ENCODE results near the gene CGNL1.

Gene CGNL1

GRCh38 chr15:57594479-57594878 lies 218.2 kb downstream of the CGNL1 start:
- H3K27me3 Mint-ChIP-seq = peaks cover 26% of the 10 kb centered on the region
- no peak for ATAC-seq
- H3K4me3 Mint-ChIP-seq = no peak overlapping the region
- H3K27ac Mint-ChIP-seq = no peak overlapping the region
- no peaks in the 10 kb centered on the region for H3K9me3 Mint-ChIP-seq
- H3K4me1 Mint-ChIP-seq = peaks cover 11% of the 10 kb centered on the region
- H3K36me3 Mint-ChIP-seq (ENCODE audit: low read depth) = no peaks in the 10 kb centered on the region
- DNase-seq = no peak

GRCh38 chr15:57595011-57595866 lies 218.9 kb downstream of the CGNL1 start:
- Mint-ChIP-seq H3K4me1 (peaks cover 10% of the 10 kb centered on the region), H3K36me3 (ENCODE audit: low read depth) (no peaks in the 10 kb centered on the region), H3K27ac (no peak overlapping the region), H3K27me3 (peaks cover 20% of the 10 kb centered on the region), H3K4me3 (no peak overlapping the region), H3K9me3 (no peaks in the 10 kb centered on the region)
- ATAC-seq (no peak), DNase-seq (no peak)

DNA sequence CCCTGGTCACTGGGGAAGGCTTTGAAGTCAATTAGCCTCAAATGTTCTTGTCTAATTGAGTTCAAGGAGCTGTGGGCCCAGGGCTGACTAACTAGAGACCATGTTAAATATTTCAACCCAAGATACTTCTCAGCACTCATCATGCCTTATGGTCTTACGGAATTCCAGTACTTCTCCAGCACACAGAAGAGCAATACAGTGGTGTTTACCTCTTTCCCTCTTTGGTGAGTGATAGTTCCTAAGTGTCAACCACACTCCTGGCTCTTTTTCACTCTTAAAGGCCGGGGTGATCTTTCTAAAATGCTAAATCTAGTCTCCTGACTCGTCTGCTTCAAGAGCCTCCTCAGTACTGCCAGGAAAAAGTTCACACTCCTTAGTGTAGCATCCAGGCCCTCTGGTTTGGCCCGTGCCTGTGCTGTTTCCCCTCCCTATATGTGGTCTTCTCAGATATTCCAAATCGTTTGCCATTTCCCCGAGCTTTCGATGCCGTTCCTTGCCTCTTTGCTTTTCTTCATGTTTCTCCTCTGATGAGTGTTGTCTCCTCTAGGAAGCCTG lies 220.1 kb downstream of the CGNL1 start:
- ATAC-seq (no peak), DNase-seq (no peak)
- no peak overlapping the region for H3K4me3 Mint-ChIP-seq
- H3K9me3 Mint-ChIP-seq = no peaks in the 10 kb centered on the region
- H3K36me3 Mint-ChIP-seq (ENCODE audit: low read depth) = no peaks in the 10 kb centered on the region
- no peak overlapping the region for H3K27ac Mint-ChIP-seq
- H3K4me1 Mint-ChIP-seq = peaks cover 6% of the 10 kb centered on the region
- H3K27me3 Mint-ChIP-seq = peaks cover 10% of the 10 kb centered on the region

- no peaks in the 10 kb centered on the region for H3K36me3 Mint-ChIP-seq (ENCODE audit: low read depth)
- no peaks in the 10 kb centered on the region for H3K9me3 Mint-ChIP-seq
- peaks cover 11% of the 10 kb centered on the region for H3K27me3 Mint-ChIP-seq
- DNase-seq (no peak), ATAC-seq (no peak)
- peaks cover 5% of the 10 kb centered on the region for H3K4me1 Mint-ChIP-seq
- no peak overlapping the region for H3K4me3 Mint-ChIP-seq
- no peak overlapping the region for H3K27ac Mint-ChIP-seq
Measured at GRCh38 chr15:57596978-57597377, 220.7 kb downstream of the CGNL1 start.

DNA sequence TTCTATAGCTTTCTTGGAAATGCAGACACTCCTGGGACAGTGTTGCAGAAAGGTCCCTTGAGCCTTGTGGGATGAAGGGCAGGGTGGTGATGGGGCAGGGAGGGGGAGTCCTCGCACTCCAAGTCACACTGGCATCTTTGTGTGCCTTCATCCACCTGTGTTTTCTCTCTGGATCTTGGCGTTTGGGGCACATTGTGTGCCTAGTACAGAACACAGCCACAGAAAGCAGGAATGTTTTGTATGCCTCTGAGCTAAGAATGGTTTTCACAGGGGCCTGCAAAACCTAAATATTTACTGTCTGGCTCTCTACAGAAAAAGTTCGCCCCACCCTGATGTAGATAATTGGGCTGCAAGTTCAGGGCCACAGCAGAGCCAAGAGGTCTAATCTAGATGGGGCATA lies 221.1 kb downstream of the CGNL1 start:
- Mint-ChIP-seq H3K4me1 (peaks cover 2% of the 10 kb centered on the region), H3K36me3 (ENCODE audit: low read depth) (no peaks in the 10 kb centered on the region), H3K4me3 (no peak overlapping the region), H3K9me3 (no peaks in the 10 kb centered on the region), H3K27ac (no peak overlapping the region), H3K27me3 (peaks cover 9% of the 10 kb centered on the region)
- no peak for ATAC-seq
- no peak for DNase-seq

DNA sequence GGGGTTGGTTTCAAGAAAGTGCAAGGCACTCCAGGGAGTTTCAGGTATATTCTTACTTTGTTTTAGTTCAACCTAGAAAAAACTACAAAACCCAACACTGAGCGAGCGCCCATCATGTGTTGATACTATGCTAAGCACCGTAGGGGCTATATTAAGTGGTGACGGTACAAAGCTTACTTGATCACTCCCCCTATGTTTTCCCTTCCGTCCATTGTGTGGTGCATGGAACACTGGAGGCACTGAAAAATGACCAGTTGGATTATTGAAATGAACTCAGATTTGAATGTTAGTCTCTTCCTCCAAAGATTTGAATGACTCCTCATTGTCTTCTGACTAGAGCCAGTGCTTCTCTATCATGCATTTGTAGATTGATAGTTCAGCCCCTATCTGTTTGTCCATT lies 222.0 kb downstream of the CGNL1 start:
- DNase-seq (no peak), ATAC-seq (no peak)
- no peak overlapping the region for H3K27ac Mint-ChIP-seq
- peaks cover 4% of the 10 kb centered on the region for H3K27me3 Mint-ChIP-seq
- H3K4me3 Mint-ChIP-seq = no peak overlapping the region
- no peaks in the 10 kb centered on the region for H3K9me3 Mint-ChIP-seq
- H3K4me1 Mint-ChIP-seq = no peaks in the 10 kb centered on the region
- H3K36me3 Mint-ChIP-seq (ENCODE audit: low read depth) = no peaks in the 10 kb centered on the region

DNA sequence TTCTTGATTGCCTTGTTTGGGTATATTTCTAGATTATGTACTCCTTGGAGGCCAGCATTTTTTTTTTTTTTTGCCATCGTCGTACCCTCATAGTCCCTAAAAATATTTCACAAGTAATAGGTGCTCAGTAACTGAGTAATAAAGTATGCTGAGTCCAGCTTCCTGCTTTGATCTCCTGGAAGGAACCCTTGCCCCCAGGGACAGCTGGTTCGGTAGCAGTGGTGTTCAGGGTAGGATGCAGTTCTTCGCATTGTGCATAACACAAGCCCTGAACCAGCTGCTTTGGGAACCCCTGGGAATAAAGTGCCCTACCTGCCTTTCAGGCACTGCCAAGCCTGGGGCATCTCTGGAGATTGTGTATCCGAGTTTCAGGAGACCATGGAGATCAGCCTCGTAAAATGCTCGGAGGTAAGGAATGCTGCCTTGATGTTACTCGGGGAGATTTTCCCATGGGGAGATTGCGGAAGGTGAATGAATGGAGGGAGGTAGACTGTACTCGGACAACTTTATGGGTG lies 223.0 kb downstream of the CGNL1 start:
- Mint-ChIP-seq H3K36me3 (ENCODE audit: low read depth) (no peaks in the 10 kb centered on the region), H3K9me3 (no peaks in the 10 kb centered on the region), H3K27ac (no peak overlapping the region), H3K4me3 (no peak overlapping the region), H3K27me3 (peaks cover 4% of the 10 kb centered on the region), H3K4me1 (no peaks in the 10 kb centered on the region)
- DNase-seq (no peak), ATAC-seq (no peak)

DNA sequence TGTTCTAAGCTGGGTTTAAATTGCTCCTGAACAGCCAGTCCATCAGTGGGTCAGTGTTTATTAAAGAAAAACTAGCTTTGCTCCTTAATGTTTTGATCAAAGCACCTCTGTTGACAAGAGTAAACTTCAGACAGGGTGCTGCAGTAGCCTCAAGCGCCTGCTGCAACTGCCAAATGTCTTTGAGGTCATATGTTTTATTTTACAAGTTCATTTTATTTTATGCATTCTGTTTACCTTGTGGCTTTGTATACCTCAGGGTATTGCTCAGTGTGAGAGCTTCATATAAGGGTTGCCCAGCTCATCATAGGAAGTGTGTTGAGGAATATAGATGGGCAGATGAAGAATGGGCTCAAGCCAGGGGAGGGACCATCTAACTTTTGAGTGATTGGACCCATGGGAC lies 223.9 kb downstream of the CGNL1 start:
- ATAC-seq (no peak), DNase-seq (no peak)
- H3K27ac Mint-ChIP-seq = no peak overlapping the region
- no peaks in the 10 kb centered on the region for H3K4me1 Mint-ChIP-seq
- H3K27me3 Mint-ChIP-seq = peaks cover 8% of the 10 kb centered on the region
- no peaks in the 10 kb centered on the region for H3K9me3 Mint-ChIP-seq
- no peak overlapping the region for H3K4me3 Mint-ChIP-seq
- no peaks in the 10 kb centered on the region for H3K36me3 Mint-ChIP-seq (ENCODE audit: low read depth)
